ENCODE data around the gene C6orf120. TPM values are rescaled to one million over a fixed set of nuclear protein-coding genes. Genes with fewer than 3 reads are reported as not detected.

The C6orf120 gene
- total RNA-seq, 3 donors from 2014 or later (not counting 1 experiment from before 2014, with no cell fraction given) = 13.9 to 17.3 (median 16.6) TPM

- Mint-ChIP-seq H3K27me3 (ENCODE audit: low read depth in 2 of 2) (no peaks in the 10 kb centered on the region), H3K36me3 (no peaks in the 10 kb centered on the region), H3K4me3 (no peak overlapping the region), H3K4me1 (no peaks in the 10 kb centered on the region), H3K9me3 (no peaks in the 10 kb centered on the region), H3K27ac (no peak overlapping the region)
- H3K4me1 ChIP-seq (ENCODE audit: control insufficient read depth, insufficient read depth, low read length) = no peaks in the 10 kb centered on the region
- no peak overlapping the region for H3K27ac ChIP-seq (ENCODE audit: low read length)
- ATAC-seq (no peak), DNase-seq (no peak)
- H3K9me3 ChIP-seq (ENCODE audit: control insufficient read depth, insufficient read depth, low read length) = no peaks in the 10 kb centered on the region
- WGBS (ENCODE audit: insufficient coverage) = 93% methylated on average over 8 of the region's 8 CpGs
- H3K27me3 ChIP-seq (ENCODE audit: control insufficient read depth, insufficient read depth, low read length) = no peaks in the 10 kb centered on the region
- intact Hi-C loops (cut with micrococcal nuclease) = no loop called here
- H3K36me3 ChIP-seq (ENCODE audit: control insufficient read depth, insufficient read depth, low read length) = peaks cover 4% of the 10 kb centered on the region
- no peak for TF ChIP-seq CTCF (IDR thresholded peaks at IDR 0.05)
- no peak overlapping the region for H3K4me3 ChIP-seq (ENCODE audit: low read length)
These were observed 38.5 kb upstream of the C6orf120 start for GRCh38 chr6:169663468-169663867.

GRCh38 chr6:169664227-169664626 lies 37.7 kb upstream of the C6orf120 start:
- Histone ChIP-seq H3K27ac (ENCODE audit: low read length) (no peak overlapping the region), H3K4me1 (ENCODE audit: control insufficient read depth, insufficient read depth, low read length) (no peaks in the 10 kb centered on the region), H3K4me3 (ENCODE audit: low read length) (no peak overlapping the region), H3K9me3 (ENCODE audit: control insufficient read depth, insufficient read depth, low read length) (no peaks in the 10 kb centered on the region), H3K27me3 (ENCODE audit: control insufficient read depth, insufficient read depth, low read length) (no peaks in the 10 kb centered on the region), H3K36me3 (ENCODE audit: control insufficient read depth, insufficient read depth, low read length) (peaks cover 5% of the 10 kb centered on the region)
- no peak for ATAC-seq
- H3K4me1 Mint-ChIP-seq = peaks cover 0 to under 1% of the 10 kb centered on the region in 2 donors
- no peak overlapping the region for H3K4me3 Mint-ChIP-seq
- H3K9me3 Mint-ChIP-seq = no peaks in the 10 kb centered on the region
- WGBS (ENCODE audit: insufficient coverage) = 94% methylated on average over 14 of the region's 14 CpGs
- H3K27me3 Mint-ChIP-seq (ENCODE audit: low read depth in 2 of 2) = no peaks in the 10 kb centered on the region
- no peak for DNase-seq
- no peak overlapping the region for H3K27ac Mint-ChIP-seq
- TF ChIP-seq CTCF (IDR thresholded peaks at IDR 0.05) = no peak
- intact Hi-C loops (cut with micrococcal nuclease) = no loop called here
- H3K36me3 Mint-ChIP-seq = no peaks in the 10 kb centered on the region

- intact Hi-C loops (cut with micrococcal nuclease) = no loop called here
- DNase-seq (no peak), ATAC-seq (no peak)
- Mint-ChIP-seq H3K36me3 (no peaks in the 10 kb centered on the region), H3K4me3 (no peak overlapping the region), H3K9me3 (no peaks in the 10 kb centered on the region), H3K27me3 (ENCODE audit: low read depth in 2 of 2) (no peaks in the 10 kb centered on the region), H3K27ac (no peak overlapping the region), H3K4me1 (peaks cover 0 to 8% of the 10 kb centered on the region in 2 donors)
- no peaks in the 10 kb centered on the region for H3K4me1 ChIP-seq (ENCODE audit: control insufficient read depth, insufficient read depth, low read length)
- no peaks in the 10 kb centered on the region for H3K9me3 ChIP-seq (ENCODE audit: control insufficient read depth, insufficient read depth, low read length)
- no peaks in the 10 kb centered on the region for H3K27me3 ChIP-seq (ENCODE audit: control insufficient read depth, insufficient read depth, low read length)
- peaks cover 5% of the 10 kb centered on the region for H3K36me3 ChIP-seq (ENCODE audit: control insufficient read depth, insufficient read depth, low read length)
- H3K4me3 ChIP-seq (ENCODE audit: low read length) = no peak overlapping the region
- TF ChIP-seq CTCF (IDR thresholded peaks at IDR 0.05) = no peak
- no peak overlapping the region for H3K27ac ChIP-seq (ENCODE audit: low read length)
- 88% methylated on average over 9 of the region's 9 CpGs for WGBS (ENCODE audit: insufficient coverage)
These were observed 36.6 kb upstream of the C6orf120 start for GRCh38 chr6:169665289-169665688.

- no peaks in the 10 kb centered on the region for H3K9me3 ChIP-seq (ENCODE audit: control insufficient read depth, insufficient read depth, low read length)
- intact Hi-C loops (cut with micrococcal nuclease) = no loop called here
- H3K27me3 ChIP-seq (ENCODE audit: control insufficient read depth, insufficient read depth, low read length) = no peaks in the 10 kb centered on the region
- TF ChIP-seq CTCF (IDR thresholded peaks at IDR 0.05) = no peak
- peaks cover 0 to 8% of the 10 kb centered on the region in 2 donors for H3K4me1 Mint-ChIP-seq
- no peak overlapping the region for H3K4me3 Mint-ChIP-seq
- H3K27me3 Mint-ChIP-seq (ENCODE audit: low read depth in 2 of 2) = no peaks in the 10 kb centered on the region
- ATAC-seq (no peak), DNase-seq (no peak)
- H3K27ac ChIP-seq (ENCODE audit: low read length) = no peak overlapping the region
- 95% methylated on average over 18 of the region's 18 CpGs for WGBS (ENCODE audit: insufficient coverage)
- peaks cover 5% of the 10 kb centered on the region for H3K36me3 ChIP-seq (ENCODE audit: control insufficient read depth, insufficient read depth, low read length)
- no peak overlapping the region for H3K4me3 ChIP-seq (ENCODE audit: low read length)
- H3K4me1 ChIP-seq (ENCODE audit: control insufficient read depth, insufficient read depth, low read length) = no peaks in the 10 kb centered on the region
- no peaks in the 10 kb centered on the region for H3K36me3 Mint-ChIP-seq
- H3K27ac Mint-ChIP-seq = no peak overlapping the region
- no peaks in the 10 kb centered on the region for H3K9me3 Mint-ChIP-seq
These were observed 35.5 kb upstream of the C6orf120 start for GRCh38 chr6:169666441-169666840.

Data from natural killer cell (primary cell).